Stimulated activated CD8-positive, alpha-beta memory T cell treated with anti-CD3 and anti-CD28 coated beads, Interleukin-15, amount 100 ng/mL, for 4 hours (primary cell): ENCODE measurements around the gene SLIT3.

ENCODE experiments used
- DNase-seq, 2 donors: peaks; one replicate each; pipeline ENCODE4 v3.0.0-alpha.2; 2020; ENCODE audit warnings: low read depth in 2 of 2

The SLIT3 gene

GRCh38 chr5:169265888-169266287 lies 35.1 kb downstream of the SLIT3 start:
- DNase-seq: no peak

- no peak for DNase-seq
These were observed 37.3 kb downstream of the SLIT3 start for GRCh38 chr5:169263591-169263990.

- DNase-seq: no peak
These were observed 39.9 kb downstream of the SLIT3 start for GRCh38 chr5:169260896-169261569.

- DNase-seq: no peak
These were observed 42.5 kb downstream of the SLIT3 start for GRCh38 chr5:169258372-169259000.

GRCh38 chr5:169256191-169256590 lies 44.7 kb downstream of the SLIT3 start:
- no peak for DNase-seq

GRCh38 chr5:169253071-169253470 lies 47.9 kb downstream of the SLIT3 start:
- DNase-seq: no peak

- DNase-seq: no peak
These were observed 49.4 kb downstream of the SLIT3 start for GRCh38 chr5:169251333-169252084.

- DNase-seq: no peak
These were observed 50.1 kb downstream of the SLIT3 start for GRCh38 chr5:169250887-169251286.

GRCh38 chr5:169248996-169249395 lies 51.9 kb downstream of the SLIT3 start:
- DNase-seq: no peak

- DNase-seq: no peak
These were observed 52.4 kb downstream of the SLIT3 start for GRCh38 chr5:169248550-169248949.

- no peak for DNase-seq
These were observed 56.1 kb downstream of the SLIT3 start for GRCh38 chr5:169244812-169245211.

- no peak for DNase-seq
These were observed 57.1 kb downstream of the SLIT3 start for GRCh38 chr5:169243651-169244422.

- DNase-seq: no peak
These were observed 58.1 kb downstream of the SLIT3 start for GRCh38 chr5:169242849-169243186.

- no peak for DNase-seq
These were observed 58.6 kb downstream of the SLIT3 start for GRCh38 chr5:169242175-169242848.

- no peak for DNase-seq
These were observed 71.5 kb downstream of the SLIT3 start for GRCh38 chr5:169229342-169229892.

- no peak for DNase-seq
These were observed 74.0 kb downstream of the SLIT3 start for GRCh38 chr5:169226895-169227294.

GRCh38 chr5:169225830-169226356 lies 75.0 kb downstream of the SLIT3 start:
- no peak for DNase-seq

- no peak for DNase-seq
These were observed 77.4 kb downstream of the SLIT3 start for GRCh38 chr5:169223595-169223953.

- DNase-seq: no peak
These were observed 77.9 kb downstream of the SLIT3 start for GRCh38 chr5:169222934-169223594.

- DNase-seq: no peak
These were observed 79.4 kb downstream of the SLIT3 start for GRCh38 chr5:169221519-169221918.

- no peak for DNase-seq
These were observed 81.0 kb downstream of the SLIT3 start for GRCh38 chr5:169219961-169220360.
